ENCODE data around the gene ATP6AP1. TPM values are rescaled to one million over a fixed set of nuclear protein-coding genes. Genes with fewer than 3 reads are reported as not detected.

Gene ATP6AP1
- 10 to 100 TPM; 26.5 to 41.4 (median 32.4) TPM for total RNA-seq
- long read RNA-seq, partial matches to known transcripts, result 1 of 3 reads
- long read RNA-seq, other reads (novel, unspliced or antisense), result 0 of 3 reads

GRCh38 chrX:154428176-154429171 lies at the start of gene ATP6AP1:
Gene ATP6AP1, plus strand, starts transcription at chrX:154428677. Its CDS starts 16 bp downstream, at chrX:154428693.
- Histone ChIP-seq H3K4me3 (peak within 1 kb of the TSS; percentile 69 to 74 (median 73)), H3K27ac (peak within 1 kb of the TSS; percentile 44 to 76 (median 59)), H3K4me1 (peaks cover 0 to 11% (median 0%) of the 10 kb centered on the region in 4 donors), H3K36me3 (no peaks in the 10 kb centered on the region), H3K27me3 (no peaks in the 10 kb centered on the region), H3K9me3 (no peaks in the 10 kb centered on the region)
- peak; percentile 96 to 99 (median 98) for ATAC-seq
- intact Hi-C loops (cut with DNase I), result no loop called here
- DNase-seq, result peak; percentile 92 to 95 (median 93)
- TF ChIP-seq CTCF (IDR thresholded peaks at IDR 0.05) (no peak), POLR2A (IDR thresholded peaks at IDR 0.05) (peak; percentile 41)
- 38% methylated on average over 29 of the region's 87 CpGs for WGBS (ENCODE audit: insufficient coverage, low coverage, low lambda C conversion rate, missing lambda C conversion rate)

GRCh38 chrX:154378799-154379568 lies 49.5 kb upstream of the ATP6AP1 start, which contains the start of gene EMD:
Gene EMD, plus strand, starts transcription at chrX:154379295. Its CDS starts 190 bp downstream, at chrX:154379485.
- no peaks in the 10 kb centered on the region for H3K4me1 ChIP-seq
- ATAC-seq, result peak; percentile 85 to 93 (median 88)
- no peaks in the 10 kb centered on the region for H3K36me3 ChIP-seq
- H3K4me3 ChIP-seq, result peak within 1 kb of the TSS; percentile 69 to 74 (median 74)
- peak within 1 kb of the TSS; percentile 92 to 98 (median 96) for H3K27ac ChIP-seq
- peak; percentile 96 to 99 (median 97) for DNase-seq
- H3K27me3 ChIP-seq, result no peaks in the 10 kb centered on the region
- TF ChIP-seq CTCF (IDR thresholded peaks at IDR 0.05) (peak in 1 of 4 donors; percentile 11), POLR2A (IDR thresholded peaks at IDR 0.05) (peak; percentile 69)
- intact Hi-C loops (cut with DNase I), result no loop called here
- no peaks in the 10 kb centered on the region for H3K9me3 ChIP-seq
- WGBS (ENCODE audit: insufficient coverage, low coverage, low lambda C conversion rate, missing lambda C conversion rate), result 48% methylated on average over 81 of the region's 103 CpGs

- peak overlapping the region; percentile 69 to 74 (median 74) for H3K4me3 ChIP-seq
- peak overlapping the region; percentile 92 to 98 (median 96) for H3K27ac ChIP-seq
- no peak for DNase-seq
- no peaks in the 10 kb centered on the region for H3K36me3 ChIP-seq
- TF ChIP-seq POLR2A (IDR thresholded peaks at IDR 0.05) (no peak), CTCF (IDR thresholded peaks at IDR 0.05) (no peak)
- peaks cover 0 to 3% (median 0%) of the 10 kb centered on the region in 4 donors for H3K4me1 ChIP-seq
- no peaks in the 10 kb centered on the region for H3K9me3 ChIP-seq
- no peak for ATAC-seq
- no peaks in the 10 kb centered on the region for H3K27me3 ChIP-seq
- intact Hi-C loops (cut with DNase I), result no loop called here
- 42% methylated on average over 21 of the region's 38 CpGs for WGBS (ENCODE audit: insufficient coverage, low coverage, low lambda C conversion rate, missing lambda C conversion rate)
These were observed 48.9 kb upstream of the ATP6AP1 start for GRCh38 chrX:154379569-154379951.

GRCh38 chrX:154380153-154380552 lies 48.3 kb upstream of the ATP6AP1 start:
- 20% methylated on average over 1 of the region's 13 CpGs for WGBS (ENCODE audit: insufficient coverage, low coverage, low lambda C conversion rate, missing lambda C conversion rate)
- DNase-seq (peak in 1 of 3 donors; percentile 52), ATAC-seq (no peak)
- no peaks in the 10 kb centered on the region for H3K36me3 ChIP-seq
- H3K9me3 ChIP-seq, result no peaks in the 10 kb centered on the region
- intact Hi-C loops (cut with DNase I), result no loop called here
- H3K4me1 ChIP-seq, result peaks cover 0 to 3% (median 0%) of the 10 kb centered on the region in 4 donors
- H3K4me3 ChIP-seq, result peak overlapping the region; percentile 69 to 74 (median 74)
- no peaks in the 10 kb centered on the region for H3K27me3 ChIP-seq
- H3K27ac ChIP-seq, result peak overlapping the region in 2 of 3 donors; percentile 96 to 98
- no peak for TF ChIP-seq POLR2A (IDR thresholded peaks at IDR 0.05)
- no peak for TF ChIP-seq CTCF (IDR thresholded peaks at IDR 0.05)
